OCI-LY3 (cell line): ENCODE data around the gene SLC8A1.

ENCODE experiments used
- CTCF ChIP-seq: fragments of 200-600, 300-600 bp; sonication (generic); IDR thresholded peaks from 2 replicates; pipeline ENCODE4 v1.5.1; 2014; ENCODE audit warnings: antibody characterized with exemption, low read length, low read depth
- EZH2phosphoT487 ChIP-seq: fragments of 200-600 bp; shearing (Covaris generic); IDR thresholded peaks from 2 replicates; pipeline ENCODE4 v1.6.1; 2018; ENCODE audit warnings: antibody characterized with exemption, mixed run types, low read depth

GRCh38 chr2:40396124-40396523, 55.8 kb downstream of the SLC8A1 start:
- no peak for TF ChIP-seq CTCF
- no peak for TF ChIP-seq EZH2phosphoT487
